HEK293 (cell line): ENCODE data around the gene MAGEL2.

ENCODE experiments used
- CTCF ChIA-PET: fragments of 350-600 bp; formaldehyde crosslinking; extraction: SDS; loops from one replicate; lab custom pipeline; 2021; ENCODE audit warnings: antibody characterized with exemption; lab: Yijun Ruan, JAX
- POLR2A ChIA-PET: fragments of 300-600 bp; formaldehyde crosslinking; extraction: SDS; loops from one replicate; lab custom pipeline; 2020; ENCODE audit warnings: antibody characterized with exemption, inconsistent platforms; lab: Yijun Ruan, JAX
- H3K27ac ChIP-seq: fragments of 200-500 bp; sonication (Bioruptor generic); 2 replicates; pipeline ENCODE4 v1.5.1; 2014; ENCODE audit warnings: low read depth, low read length, control low read depth, inconsistent platforms; ENCODE audit errors: extremely low read depth
- H3K36me3 ChIP-seq, 2 experiments: fragments of 200-500 bp in 1 of 2; sonication (Bioruptor generic) in 1 of 2; 1 replicate in 1 of 2; 2 replicates in 1 of 2; pipeline ENCODE4 v1.5.1; 2014 to 2017; ENCODE audit warnings: inconsistent platforms in 2 of 2, low read length in 2 of 2; ENCODE audit not compliant: control insufficient read depth in 2 of 2, insufficient read depth in 1 of 2
- H3K4me1 ChIP-seq: fragments of 200-500 bp; sonication (Bioruptor generic); 2 replicates; pipeline ENCODE4 v1.5.1; 2014; ENCODE audit warnings: mild to moderate bottlenecking, low read length, inconsistent platforms; ENCODE audit not compliant: control insufficient read depth, insufficient read depth
- H3K4me3 ChIP-seq: 2 replicates; pipeline ENCODE4 v1.5.1; 2011; ENCODE audit warnings: low read depth, mild to moderate bottlenecking, control low read depth, low read length, moderate library complexity
- H3K9me3 ChIP-seq: fragments of 200-500 bp; sonication (Bioruptor generic); 2 replicates; pipeline ENCODE4 v1.5.1; 2014; ENCODE audit warnings: low read depth, low read length, inconsistent platforms; ENCODE audit not compliant: control insufficient read depth, insufficient read depth
- BCL11B ChIP-seq: fragments of 450-650 bp; formaldehyde crosslinking; IDR thresholded peaks from 2 replicates; pipeline ENCODE4 v1.5.1; 2016; ENCODE audit warnings: low read depth, missing biosample characterization, missing genetic modification characterization
- HOXC10 ChIP-seq: sonication (generic); formaldehyde crosslinking; IDR thresholded peaks from 2 replicates; pipeline ENCODE4 v1.8.1; 2023; ENCODE audit warnings: mild to moderate bottlenecking, missing genetic modification reagents
- IKZF3 ChIP-seq: fragments of 450-650 bp; IDR thresholded peaks from 2 replicates; pipeline ENCODE4 v1.5.0; 2018; ENCODE audit warnings: missing biosample characterization, mild to moderate bottlenecking, missing genetic modification characterization, moderate library complexity
- INSM2 ChIP-seq: fragments of 450-650 bp; formaldehyde crosslinking; IDR thresholded peaks from 2 replicates; pipeline ENCODE4 v1.5.1; 2016; ENCODE audit warnings: missing biosample characterization, missing genetic modification characterization
- KLF10 ChIP-seq: fragments of 450-650 bp; IDR thresholded peaks from 2 replicates; pipeline ENCODE4 v1.5.1; 2018; ENCODE audit warnings: missing biosample characterization, mild to moderate bottlenecking, missing genetic modification characterization
- KLF7 ChIP-seq: fragments of 450-650 bp; formaldehyde crosslinking; IDR thresholded peaks from 2 replicates; pipeline ENCODE4 v1.5.1; 2016; ENCODE audit warnings: missing biosample characterization, missing genetic modification characterization, borderline replicate concordance
- MYNN ChIP-seq: fragments of 450-650 bp; formaldehyde crosslinking; IDR thresholded peaks from 2 replicates; pipeline ENCODE4 v1.5.1; 2016; ENCODE audit warnings: missing biosample characterization, missing genetic modification characterization, borderline replicate concordance
- PRDM4 ChIP-seq: fragments of 450-650 bp; formaldehyde crosslinking; IDR thresholded peaks from 2 replicates; pipeline ENCODE4 v1.5.1; 2017; ENCODE audit warnings: missing biosample characterization, missing genetic modification characterization
- SALL2 ChIP-seq: fragments of 450-650 bp; formaldehyde crosslinking; IDR thresholded peaks from 2 replicates; pipeline ENCODE4 v1.5.0; 2017; ENCODE audit warnings: missing biosample characterization, mild to moderate bottlenecking, missing genetic modification characterization, borderline replicate concordance
- SCRT2 ChIP-seq: fragments of 450-650 bp; formaldehyde crosslinking; IDR thresholded peaks from 2 replicates; pipeline ENCODE4 v1.5.1; 2016; ENCODE audit warnings: missing biosample characterization, missing genetic modification characterization
- SP7 ChIP-seq: fragments of 450-650 bp; formaldehyde crosslinking; IDR thresholded peaks from 2 replicates; pipeline ENCODE4 v1.5.1; 2016; ENCODE audit warnings: missing biosample characterization, missing genetic modification characterization
- ZBTB48 ChIP-seq: fragments of 450-650 bp; formaldehyde crosslinking; IDR thresholded peaks from 2 replicates; pipeline ENCODE4 v1.5.1; 2016; ENCODE audit warnings: missing biosample characterization, missing genetic modification characterization
- ZFP3 ChIP-seq: fragments of 450-650 bp; formaldehyde crosslinking; IDR thresholded peaks from 2 replicates; pipeline ENCODE4 v1.5.1; 2016; ENCODE audit warnings: low read depth, missing biosample characterization, missing genetic modification characterization
- ZNF121 ChIP-seq: fragments of 450-650 bp; formaldehyde crosslinking; IDR thresholded peaks from 2 replicates; pipeline ENCODE4 v1.5.1; 2016; ENCODE audit warnings: missing biosample characterization, missing genetic modification characterization
- ZNF155 ChIP-seq: fragments of 450-650 bp; formaldehyde crosslinking; IDR thresholded peaks from 2 replicates; pipeline ENCODE4 v1.5.1; 2016; ENCODE audit warnings: missing biosample characterization, missing genetic modification characterization
- ZNF18 ChIP-seq: fragments of 450-650 bp; formaldehyde crosslinking; IDR thresholded peaks from 2 replicates; pipeline ENCODE4 v1.5.1; 2016; ENCODE audit warnings: missing biosample characterization, missing genetic modification characterization
- ZNF26 ChIP-seq: fragments of 450-650 bp; formaldehyde crosslinking; IDR thresholded peaks from 2 replicates; pipeline ENCODE4 v1.5.1; 2016; ENCODE audit warnings: missing biosample characterization, missing genetic modification characterization
- ZNF311 ChIP-seq: fragments of 450-650 bp; formaldehyde crosslinking; IDR thresholded peaks from 2 replicates; pipeline ENCODE4 v1.5.1; 2017; ENCODE audit warnings: missing biosample characterization, missing genetic modification characterization, borderline replicate concordance
- ZNF350 ChIP-seq: fragments of 450-650 bp; formaldehyde crosslinking; IDR thresholded peaks from 2 replicates; pipeline ENCODE4 v1.5.0; 2017; ENCODE audit warnings: missing biosample characterization, mild to moderate bottlenecking, missing genetic modification characterization
- ZNF423 ChIP-seq: fragments of 450-650 bp; formaldehyde crosslinking; IDR thresholded peaks from 2 replicates; pipeline ENCODE4 v1.5.1; 2016; ENCODE audit warnings: missing biosample characterization, missing genetic modification characterization
- ZNF529 ChIP-seq: fragments of 450-650 bp; formaldehyde crosslinking; IDR thresholded peaks from 2 replicates; pipeline ENCODE4 v1.5.1; 2017; ENCODE audit warnings: missing genetic modification characterization, missing biosample characterization; ENCODE audit not compliant: insufficient replicate concordance
- ZNF664 ChIP-seq: fragments of 450-650 bp; formaldehyde crosslinking; IDR thresholded peaks from 2 replicates; pipeline ENCODE4 v1.5.1; 2016; ENCODE audit warnings: missing biosample characterization, missing genetic modification characterization
- ZSCAN4 ChIP-seq: fragments of 450-650 bp; formaldehyde crosslinking; IDR thresholded peaks from 2 replicates; pipeline ENCODE4 v1.5.1; 2017; ENCODE audit warnings: missing biosample characterization, missing genetic modification characterization

Gene MAGEL2

GRCh38 chr15:23686466-23687142, 38.9 kb upstream of the MAGEL2 start:
- Histone ChIP-seq H3K9me3 (no peaks in the 10 kb centered on the region), H3K36me3 (no peaks in the 10 kb centered on the region), H3K4me1 (no peaks in the 10 kb centered on the region), H3K4me3 (no peak overlapping the region), H3K27ac (no peak overlapping the region)
- ChIA-PET POLR2A (no interaction called here), CTCF (no interaction called here)
- TF ChIP-seq ZNF423 (no peak), ZSCAN4 (tag by site-specific recombination) (no peak), ZNF350 (no peak), ZNF155 (tag by site-specific recombination) (no peak), HOXC10 (CRISPR knock-in tag) (no peak), KLF7 (no peak), ZNF121 (tag by site-specific recombination) (no peak), ZFP3 (no peak), INSM2 (tag by site-specific recombination) (no peak), ZNF311 (tag by site-specific recombination) (no peak), ZNF18 (tag by site-specific recombination) (no peak), ZBTB48 (tag by site-specific recombination) (no peak), BCL11B (tag by site-specific recombination) (no peak), PRDM4 (tag by site-specific recombination) (no peak), ZNF26 (tag by site-specific recombination) (no peak), SCRT2 (tag by site-specific recombination) (no peak)

- Histone ChIP-seq H3K9me3 (no peaks in the 10 kb centered on the region), H3K27ac (no peak overlapping the region), H3K36me3 (no peaks in the 10 kb centered on the region), H3K4me3 (no peak overlapping the region), H3K4me1 (no peaks in the 10 kb centered on the region)
- POLR2A ChIA-PET = no interaction called here
- CTCF ChIA-PET = interaction anchor here (0.6 to 1.3 kb wide), 3 partner anchors 31 to 250 kb away, joined by 3 read pairs; no protein-coding TSS in a partner anchor
- no peak for TF ChIP-seq ZNF664 (tag by site-specific recombination)
- no peak for TF ChIP-seq IKZF3
- no peak for TF ChIP-seq SP7 (tag by site-specific recombination)
- no peak for TF ChIP-seq HOXC10 (CRISPR knock-in tag)
- no peak for TF ChIP-seq ZNF529 (tag by site-specific recombination)
- no peak for TF ChIP-seq SALL2 (tag by site-specific recombination)
- no peak for TF ChIP-seq MYNN (tag by site-specific recombination)
- TF ChIP-seq KLF10 (tag by site-specific recombination) = no peak
Measured at GRCh38 chr15:23671481-23671880, 23.8 kb upstream of the MAGEL2 start.
